SJCRH30 (cell line): ENCODE measurements around the gene CMYA5. TPM values are rescaled to one million over a fixed set of nuclear protein-coding genes. Genes with fewer than 3 reads are reported as not detected.
A peak's percentile ranks its signal among the peaks of the same experiment; 100 is the strongest.

ENCODE experiments used
- DNase-seq, 2 experiments: peaks; one replicate each; pipeline ENCODE4 v3.0.0-alpha.2; 2015 to 2020
- H3K27ac ChIP-seq: fragments of 250-450 bp; sonication (Bioruptor Pico); 2 replicates; pipeline ENCODE4 v1.5.1; 2020; ENCODE audit warnings: mild to moderate bottlenecking, moderate library complexity
- H3K27me3 ChIP-seq: fragments of 250-450 bp; sonication (Bioruptor Pico); 2 replicates; pipeline ENCODE4 v1.5.1; 2020; ENCODE audit warnings: mild to moderate bottlenecking, moderate library complexity
- H3K36me3 ChIP-seq: fragments of 250-450 bp; sonication (Bioruptor Pico); 2 replicates; pipeline ENCODE4 v1.5.1; 2020; ENCODE audit warnings: mild to moderate bottlenecking, moderate library complexity
- H3K4me1 ChIP-seq: fragments of 250-450 bp; sonication (Bioruptor Pico); 2 replicates; pipeline ENCODE4 v1.5.1; 2020; ENCODE audit warnings: mild to moderate bottlenecking, moderate library complexity
- H3K4me3 ChIP-seq: fragments of 250-450 bp; sonication (Bioruptor Pico); 2 replicates; pipeline ENCODE4 v1.5.1; 2020; ENCODE audit warnings: mild to moderate bottlenecking, moderate library complexity
- H3K9me3 ChIP-seq: fragments of 250-450 bp; sonication (Bioruptor Pico); replicated peaks from 2 replicates; pipeline ENCODE4 v1.5.1; 2020; ENCODE audit warnings: mild to moderate bottlenecking, moderate library complexity
- total RNA-seq: library from RNA; depleted of rRNA; stranded (reverse); fragments of >200 nt; shearing (Covaris generic); gene quantifications from 2 replicates; pipeline ENCODE4 v1.2.3, GENCODE V29; 2014; rRNA removed

CMYA5 gene
- total RNA-seq, 1 experiment from 2014 or later, result 0.22 TPM

DNA sequence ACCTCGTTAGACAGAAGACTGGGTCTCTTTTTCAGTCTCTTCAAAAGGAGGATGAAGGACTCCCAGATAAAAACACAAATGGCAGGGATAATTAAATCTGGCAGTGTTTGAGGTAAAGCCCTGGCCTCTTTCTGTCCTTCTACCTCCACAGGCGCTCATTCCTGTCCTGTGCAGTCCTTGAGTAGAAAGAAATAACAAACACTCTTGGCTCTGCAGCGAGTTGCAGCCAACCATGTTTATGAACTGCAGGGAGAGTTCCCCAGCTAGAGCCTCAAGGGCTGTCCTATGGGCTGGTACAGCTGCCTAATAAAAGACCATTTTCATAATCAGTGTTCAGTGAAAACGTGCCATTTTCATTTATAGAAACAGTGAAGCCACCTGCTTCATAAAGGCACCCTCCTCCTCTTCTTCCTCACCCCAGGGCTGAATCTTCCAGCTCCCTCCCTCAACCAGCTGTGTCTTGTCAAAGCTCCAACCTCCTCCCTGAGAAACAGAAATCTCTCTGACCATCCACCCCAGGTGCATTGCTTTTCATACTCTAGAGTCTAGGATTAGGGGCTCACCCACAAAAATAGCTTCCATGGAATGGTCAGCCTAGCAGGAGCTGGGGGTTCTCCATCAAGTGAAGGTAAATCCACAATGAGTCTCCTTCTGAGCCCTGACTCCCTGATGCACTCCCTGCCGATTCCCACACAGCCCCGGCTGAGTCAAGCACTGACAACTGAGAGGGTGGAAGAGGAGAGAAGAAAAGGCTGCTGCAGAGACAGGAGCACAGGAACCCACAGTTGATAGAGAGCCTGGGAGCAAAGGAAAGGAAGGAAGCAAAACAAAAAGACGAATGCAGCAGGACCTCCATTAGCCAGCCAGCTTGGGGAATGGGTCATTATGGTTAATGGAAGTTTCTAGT is 150.7 kb downstream of the CMYA5 start:
- no peak overlapping the region for H3K27ac ChIP-seq
- H3K36me3 ChIP-seq, result no peaks in the 10 kb centered on the region
- DNase-seq, result no peak
- H3K4me1 ChIP-seq, result peaks cover 4% of the 10 kb centered on the region; the same call in 1 of the 2 replicates
- no peaks in the 10 kb centered on the region for H3K27me3 ChIP-seq
- no peak overlapping the region for H3K4me3 ChIP-seq
- H3K9me3 ChIP-seq, result no peaks in the 10 kb centered on the region

- H3K27me3 ChIP-seq, result no peaks in the 10 kb centered on the region
- no peak overlapping the region for H3K4me3 ChIP-seq
- H3K27ac ChIP-seq, result no peak overlapping the region
- DNase-seq, result no peak
- peaks cover 12% of the 10 kb centered on the region for H3K4me1 ChIP-seq
- no peaks in the 10 kb centered on the region for H3K36me3 ChIP-seq
- no peaks in the 10 kb centered on the region for H3K9me3 ChIP-seq
Observed at GRCh38 chr5:79841172-79841571, 151.5 kb downstream of the CMYA5 start.

GRCh38 chr5:79842006-79842881 is 152.6 kb downstream of the CMYA5 start:
- no peaks in the 10 kb centered on the region for H3K27me3 ChIP-seq
- H3K27ac ChIP-seq, result no peak overlapping the region
- no peak overlapping the region for H3K4me3 ChIP-seq
- no peaks in the 10 kb centered on the region for H3K9me3 ChIP-seq
- DNase-seq, result no peak
- H3K4me1 ChIP-seq, result peaks cover 13% of the 10 kb centered on the region
- no peaks in the 10 kb centered on the region for H3K36me3 ChIP-seq

DNA sequence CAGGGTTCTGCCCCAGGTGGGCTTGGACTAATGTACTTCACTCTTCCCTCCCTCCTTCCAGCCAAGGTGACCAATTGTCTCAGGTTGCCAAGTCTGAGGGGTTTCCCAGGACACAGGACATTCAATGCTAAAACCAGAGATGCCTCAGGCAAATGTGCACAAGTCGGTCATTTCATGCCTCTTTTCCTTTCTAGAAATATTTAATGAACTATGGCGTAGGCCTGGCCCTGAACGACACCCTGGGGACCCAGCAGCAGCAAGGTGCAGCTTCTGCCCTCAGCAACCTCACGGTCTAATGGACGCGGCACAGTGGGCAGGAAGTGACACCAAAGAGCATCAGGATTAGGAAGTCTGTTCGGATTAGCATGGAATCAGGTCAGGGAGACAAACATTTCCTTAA is 153.4 kb downstream of the CMYA5 start:
- Histone ChIP-seq H3K27ac (no peak overlapping the region), H3K27me3 (no peaks in the 10 kb centered on the region), H3K4me3 (no peak overlapping the region), H3K4me1 (peaks cover 13% of the 10 kb centered on the region), H3K9me3 (no peaks in the 10 kb centered on the region), H3K36me3 (no peaks in the 10 kb centered on the region)
- no peak for DNase-seq

GRCh38 chr5:79843450-79844388 is 154.1 kb downstream of the CMYA5 start:
- Histone ChIP-seq H3K27ac (no peak overlapping the region), H3K27me3 (no peaks in the 10 kb centered on the region), H3K4me1 (peaks cover 13% of the 10 kb centered on the region), H3K4me3 (no peak overlapping the region), H3K9me3 (no peaks in the 10 kb centered on the region), H3K36me3 (no peaks in the 10 kb centered on the region)
- no peak for DNase-seq

GRCh38 chr5:79844571-79844970 is 154.9 kb downstream of the CMYA5 start:
- Histone ChIP-seq H3K9me3 (no peaks in the 10 kb centered on the region), H3K4me1 (peaks cover 13% of the 10 kb centered on the region), H3K27ac (no peak overlapping the region), H3K4me3 (no peak overlapping the region), H3K36me3 (no peaks in the 10 kb centered on the region), H3K27me3 (no peaks in the 10 kb centered on the region)
- DNase-seq, result no peak

GRCh38 chr5:79845448-79846197 is 156.0 kb downstream of the CMYA5 start:
- peak overlapping the region; percentile 71 for H3K27ac ChIP-seq
- H3K4me3 ChIP-seq, result peak overlapping the region; percentile 26
- H3K9me3 ChIP-seq, result no peaks in the 10 kb centered on the region
- peaks cover 13% of the 10 kb centered on the region for H3K4me1 ChIP-seq
- no peaks in the 10 kb centered on the region for H3K36me3 ChIP-seq
- no peaks in the 10 kb centered on the region for H3K27me3 ChIP-seq
- DNase-seq, result peak; percentile 43 to 68

- Histone ChIP-seq H3K4me3 (peak overlapping the region; percentile 26), H3K27me3 (no peaks in the 10 kb centered on the region), H3K36me3 (no peaks in the 10 kb centered on the region), H3K9me3 (no peaks in the 10 kb centered on the region), H3K27ac (peak overlapping the region; percentile 71), H3K4me1 (peaks cover 13% of the 10 kb centered on the region)
- DNase-seq, result no peak
Observed at GRCh38 chr5:79846198-79846521, 156.5 kb downstream of the CMYA5 start.

DNA sequence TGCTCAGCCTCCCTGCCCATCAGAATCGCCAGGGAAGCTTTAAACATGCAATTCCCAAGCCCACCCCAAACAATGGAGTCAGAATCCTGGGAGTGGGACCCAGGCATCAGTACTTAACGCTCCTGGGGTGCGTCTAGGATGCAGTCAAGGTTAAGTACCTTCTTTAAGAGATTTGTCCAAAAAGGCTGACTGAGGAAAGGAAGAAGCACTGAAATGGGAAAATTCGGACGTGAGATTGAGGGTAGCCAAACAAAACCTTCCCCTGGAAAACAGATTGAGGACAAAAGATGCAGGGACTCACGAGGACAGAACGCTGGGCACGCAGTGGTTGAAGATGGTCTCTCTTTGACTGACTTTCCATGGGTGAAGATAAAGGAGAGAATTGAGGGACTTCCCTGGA is 157.9 kb downstream of the CMYA5 start:
- no peaks in the 10 kb centered on the region for H3K36me3 ChIP-seq
- H3K4me3 ChIP-seq, result no peak overlapping the region
- no peaks in the 10 kb centered on the region for H3K9me3 ChIP-seq
- H3K27me3 ChIP-seq, result no peaks in the 10 kb centered on the region
- peaks cover 13% of the 10 kb centered on the region for H3K4me1 ChIP-seq
- H3K27ac ChIP-seq, result no peak overlapping the region
- DNase-seq, result no peak

DNA sequence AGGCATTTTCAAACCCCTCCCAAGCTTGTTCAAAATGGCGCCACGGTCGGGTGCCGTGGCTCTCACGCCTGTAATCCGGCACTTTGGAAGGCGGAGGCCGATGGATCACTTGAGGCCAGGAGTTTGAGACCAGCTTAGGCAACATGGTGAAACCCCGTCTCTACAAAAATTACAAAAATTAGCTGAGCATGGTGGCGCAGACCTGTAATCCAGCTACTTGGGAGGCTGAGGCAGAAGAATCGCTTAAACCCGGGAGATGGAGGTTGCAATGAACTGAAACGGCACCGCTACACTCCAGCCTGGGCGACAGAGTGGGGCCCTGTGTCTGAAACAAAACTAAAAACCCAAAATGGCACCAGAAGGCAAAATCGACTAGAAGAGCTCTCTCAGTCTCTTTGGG is 159.4 kb downstream of the CMYA5 start:
- no peaks in the 10 kb centered on the region for H3K36me3 ChIP-seq
- peaks cover 13% of the 10 kb centered on the region for H3K4me1 ChIP-seq
- DNase-seq, result no peak
- no peak overlapping the region for H3K4me3 ChIP-seq
- no peaks in the 10 kb centered on the region for H3K27me3 ChIP-seq
- no peak overlapping the region for H3K27ac ChIP-seq
- no peaks in the 10 kb centered on the region for H3K9me3 ChIP-seq

Other genes starting within 250 kb of the CMYA5 start
- 15.7 and 18.3 TPM in 2 replicates for gene HOMER1, start 175.7 kb upstream of the CMYA5 start, total RNA-seq
- 33.3 and 44.6 TPM in 2 replicates for gene TENT2, start 77.4 kb upstream of the CMYA5 start, total RNA-seq